SK-N-SH (cell line): ENCODE measurements around the gene PRDX4. TPM values are rescaled to one million over a fixed set of nuclear protein-coding genes. Genes with fewer than 3 reads are reported as not detected.
"Not testable (repeated sequence)": the region's sequence is repeated elsewhere in the genome, so short reads cannot be mapped to it uniquely, and the experiment has no call there.

Experiments
- CTCF ChIA-PET: fragments of 300-600, 350-600 bp; formaldehyde crosslinking; extraction: SDS; loops from one replicate; lab custom pipeline; 2021; lab: Yijun Ruan, JAX
- POLR2A ChIA-PET: fragments of 350-600 bp; sonication (Branson Sonifier 250); formaldehyde crosslinking; extraction: SDS; loops from one replicate; lab custom pipeline; 2020; ENCODE audit warnings: antibody characterized with exemption, inconsistent platforms; lab: Yijun Ruan, JAX
- DNase-seq: peaks from one replicate; pipeline ENCODE4 v3.0.0; 2012
- H2AFZ ChIP-seq: fragments of 200-600 bp; sonication (generic); 2 replicates; pipeline ENCODE4 v1.8.1; 2016; ENCODE audit warnings: antibody characterized with exemption, mild to moderate bottlenecking, low read depth
- H3F3A ChIP-seq: fragments of 200-600 bp; sonication (generic); replicated peaks from 2 replicates; pipeline ENCODE3; 2016; ENCODE audit warnings: antibody characterized with exemption, mild to moderate bottlenecking; ENCODE audit not compliant: insufficient read depth
- H3K27ac ChIP-seq, 2 experiments: fragments of 200-500 bp in 1 of 2; fragments of 200-600 bp in 1 of 2; sonication (Bioruptor generic) in 1 of 2; sonication (generic), shearing (Covaris generic) in 1 of 2; 2 replicates each; pipeline versions ENCODE4 v1.5.1 to v1.6.1; 2014 to 2016; ENCODE audit warnings: low read depth in 2 of 2, inconsistent platforms in 1 of 2, low read length in 1 of 2, mild to moderate bottlenecking in 1 of 2, mixed read lengths in 1 of 2
- H3K27me3 ChIP-seq: fragments of 200-600 bp; sonication (generic), shearing (Covaris generic); 2 replicates; pipeline ENCODE4 v1.6.1; 2016; ENCODE audit warnings: mixed run types; ENCODE audit not compliant: insufficient read depth
- H3K36me3 ChIP-seq, 2 experiments: fragments of 200-500 bp in 1 of 2; fragments of 200-600 bp in 1 of 2; sonication (Bioruptor generic) in 1 of 2; sonication (generic) in 1 of 2; replicated peaks in 1 of 2; 2 replicates each; pipeline versions ENCODE3 to v1.5.1; 2014 to 2016; ENCODE audit warnings: low read length in 1 of 2, mild to moderate bottlenecking in 1 of 2; ENCODE audit not compliant: insufficient read depth in 2 of 2, control insufficient read depth in 1 of 2
- H3K4me1 ChIP-seq, 2 experiments: fragments of 200-500 bp in 1 of 2; fragments of 200-600 bp in 1 of 2; sonication (Bioruptor generic) in 1 of 2; sonication (generic), shearing (Covaris generic) in 1 of 2; 2 replicates each; pipeline versions ENCODE4 v1.5.1 to v1.6.1; 2014 to 2016; ENCODE audit warnings: low read depth in 1 of 2, low read length in 1 of 2, mixed run types in 1 of 2; ENCODE audit not compliant: insufficient read depth in 2 of 2, control insufficient read depth in 1 of 2
- H3K4me2 ChIP-seq: fragments of 200-600 bp; sonication (generic), shearing (Covaris generic); 2 replicates; pipeline ENCODE4 v1.6.1; 2017; ENCODE audit warnings: mixed run types
- H3K4me3 ChIP-seq, 2 experiments: fragments of 200-500 bp in 1 of 2; fragments of 200-600 bp in 1 of 2; sonication (Bioruptor generic) in 1 of 2; sonication (generic), shearing (Covaris generic) in 1 of 2; 2 replicates each; pipeline versions ENCODE4 v1.5.1 to v1.8.1; 2014 to 2016; ENCODE audit warnings: low read depth in 2 of 2, inconsistent platforms in 1 of 2, low read length in 1 of 2, mild to moderate bottlenecking in 1 of 2, mixed read lengths in 1 of 2, moderate library complexity in 1 of 2
- H3K79me2 ChIP-seq: fragments of 200-600 bp; sonication (generic); 2 replicates; pipeline ENCODE4 v1.8.1; 2017; ENCODE audit warnings: mild to moderate bottlenecking; ENCODE audit not compliant: insufficient read depth
- H3K9ac ChIP-seq: fragments of 200-600 bp; sonication (generic); 2 replicates; pipeline ENCODE4 v1.6.1; 2017; ENCODE audit warnings: mixed run types
- H3K9me2 ChIP-seq: fragments of 200-600 bp; sonication (generic); 2 replicates; pipeline ENCODE4 v1.6.1; 2017; ENCODE audit warnings: mixed run types
- H3K9me3 ChIP-seq: fragments of 200-600 bp; sonication (generic); 2 replicates; pipeline ENCODE4 v1.6.1; 2017; ENCODE audit warnings: mixed run types, mild to moderate bottlenecking, moderate library complexity
- H4K20me1 ChIP-seq: fragments of 200-600 bp; sonication (generic); 2 replicates; pipeline ENCODE4 v1.6.1; 2017; ENCODE audit warnings: mild to moderate bottlenecking, mixed run types; ENCODE audit not compliant: insufficient read depth
- CTCF ChIP-seq: fragments of 200-600 bp; sonication (generic); IDR thresholded peaks from 2 replicates; pipeline ENCODE4 v1.6.1; 2017; ENCODE audit warnings: antibody characterized with exemption, mild to moderate bottlenecking, moderate library complexity
- EP300 ChIP-seq, 2 experiments: IDR thresholded peaks; 2 replicates each; pipeline versions ENCODE4 v1.4.0 to v1.6.1; 2012; ENCODE audit warnings: borderline replicate concordance in 1 of 2, low read depth in 1 of 2, low read length in 1 of 2
- GATA2 ChIP-seq: sonication (generic); formaldehyde crosslinking; IDR thresholded peaks from 2 replicates; pipeline ENCODE4 v1.5.0; 2020; ENCODE audit warnings: mild to moderate bottlenecking, missing genetic modification reagents
- JUND ChIP-seq: IDR thresholded peaks from 2 replicates; pipeline ENCODE4 v1.4.0; 2012
- MAX ChIP-seq: IDR thresholded peaks from 2 replicates; pipeline ENCODE4 v1.4.0; 2012; ENCODE audit warnings: low read depth
- MEF2A ChIP-seq: IDR thresholded peaks from 2 replicates; pipeline ENCODE4 v1.4.0; 2012; ENCODE audit warnings: low read depth, borderline replicate concordance
- PBX3 ChIP-seq: IDR thresholded peaks from 2 replicates; pipeline ENCODE4; 2012
- RCOR1 ChIP-seq: fragments of 150-350 bp; IDR thresholded peaks from 2 replicates; pipeline ENCODE4 v1.6.1; 2017; ENCODE audit warnings: antibody characterized with exemption, low read length
- REST ChIP-seq: IDR thresholded peaks from 2 replicates; pipeline ENCODE4 v1.6.1; 2012; ENCODE audit warnings: mild to moderate bottlenecking, low read depth, low read length, moderate library complexity
- SIN3A ChIP-seq: IDR thresholded peaks from 2 replicates; pipeline ENCODE4 v1.6.1; 2012; ENCODE audit warnings: low read depth, mild to moderate bottlenecking, low read length, moderate library complexity, borderline replicate concordance
- TAF1 ChIP-seq: IDR thresholded peaks from 2 replicates; pipeline ENCODE4 v1.6.1; 2012; ENCODE audit warnings: low read depth, mild to moderate bottlenecking, low read length, moderate library complexity, borderline replicate concordance
- TCF12 ChIP-seq: IDR thresholded peaks from 2 replicates; pipeline ENCODE4 v1.4.0; 2012
- WGBS: methylation state at CpG from one replicate; pipeline ENCODE4 v1.1.6; 2017; ENCODE audit warnings: low lambda C conversion rate; 5-methylcytosine and 5-hydroxymethylcytosine counted together
- polyA plus RNA-seq, 3 experiments: library from polyadenylated mRNA; depleted of rRNA; stranded (reverse); fragments of >200 nt; gene quantifications; 2 replicates each; pipeline ENCODE4 v1.2.3, GENCODE V29; 2012

PRDX4 gene
- polyA plus RNA-seq, 1 of the 3 experiments (the other 2 are of a cell fraction): 140 TPM

GRCh38 chrX:23659339-23659738 lies 8.0 kb upstream of the PRDX4 start (continued):
- TF ChIP-seq CTCF: no peak
- TF ChIP-seq MAX: no peak
- no peak for TF ChIP-seq GATA2 (CRISPR knock-in tag)
- TF ChIP-seq RCOR1: no peak

GRCh38 chrX:23660083-23660765 lies 7.1 kb upstream of the PRDX4 start:
- H3K9me3 ChIP-seq, H3K79me2 ChIP-seq, H3K9me2 ChIP-seq, H3F3A ChIP-seq, H3K36me3 ChIP-seq, CTCF ChIA-PET, POLR2A ChIA-PET, H4K20me1 ChIP-seq, H3K27me3 ChIP-seq, H3K4me1 ChIP-seq, H3K9ac ChIP-seq, DNase-seq, H2AFZ ChIP-seq, H3K27ac ChIP-seq, H3K4me3 ChIP-seq, H3K4me2 ChIP-seq: not testable (repeated sequence)
- 52% methylated on average over 8 of the region's 8 CpGs for WGBS

- Histone ChIP-seq H3F3A (no peaks in the 10 kb centered on the region), H3K4me2 (no peak overlapping the region), H3K4me3 (no peak overlapping the region), H3K4me1 (no peaks in the 10 kb centered on the region; a peak in 1 of 4 replicates), H3K79me2 (no peaks in the 10 kb centered on the region), H3K9me3 (no peaks in the 10 kb centered on the region), H3K27me3 (no peaks in the 10 kb centered on the region), H3K27ac (no peak overlapping the region), H2AFZ (no peak overlapping the region), H3K9ac (no peak overlapping the region), H3K9me2 (no peaks in the 10 kb centered on the region), H4K20me1 (no peaks in the 10 kb centered on the region), H3K36me3 (no peaks in the 10 kb centered on the region)
- no peak for DNase-seq
- POLR2A ChIA-PET: no interaction called here
- TF ChIP-seq REST (no peak), PBX3 (no peak), JUND (no peak), RCOR1 (no peak), SIN3A (no peak), EP300 (IDR thresholded peaks at IDR 0.05; ENCODE audit: borderline replicate concordance in 1 of 2, low read depth in 1 of 2, low read length in 1 of 2) (no peak), CTCF (no peak), TAF1 (no peak), MEF2A (no peak), TCF12 (no peak)
- CTCF ChIA-PET: no interaction called here
- 77% methylated on average over 2 of the region's 2 CpGs for WGBS
These were observed 6.5 kb upstream of the PRDX4 start for GRCh38 chrX:23660766-23661132.
